OCI-M2 (cell line): ENCODE measurements around the gene EPOP.
"Not testable (repeated sequence)": the region's sequence is repeated elsewhere in the genome, so short reads cannot be mapped to it uniquely, and the experiment has no call there.

Experiments
- DNase-seq: peaks from one replicate; lab custom pipeline; 2025; ENCODE audit not compliant: unreplicated experiment; lab: John Stamatoyannopoulos, UW

Gene EPOP

DNA sequence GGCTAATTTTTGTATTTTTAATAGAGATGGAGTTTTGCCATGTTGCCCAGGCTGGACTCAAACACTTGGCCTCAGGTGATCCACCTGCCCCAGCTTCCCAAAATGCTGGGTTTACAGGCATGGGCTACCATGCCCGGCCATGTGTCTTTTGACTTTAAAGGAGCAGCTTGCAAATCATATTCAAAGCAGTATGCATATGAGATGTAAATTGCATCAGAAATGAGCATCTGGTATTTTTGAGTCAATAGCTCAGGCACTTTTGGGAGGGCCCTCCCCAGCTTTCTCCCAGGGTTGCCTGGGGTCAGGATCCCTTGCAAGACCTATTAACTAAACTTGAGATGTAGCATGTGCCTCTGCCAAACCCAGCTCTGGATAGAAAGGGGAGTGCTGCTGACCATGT, 21.5 kb downstream of the EPOP start:
- no peak for DNase-seq

DNA sequence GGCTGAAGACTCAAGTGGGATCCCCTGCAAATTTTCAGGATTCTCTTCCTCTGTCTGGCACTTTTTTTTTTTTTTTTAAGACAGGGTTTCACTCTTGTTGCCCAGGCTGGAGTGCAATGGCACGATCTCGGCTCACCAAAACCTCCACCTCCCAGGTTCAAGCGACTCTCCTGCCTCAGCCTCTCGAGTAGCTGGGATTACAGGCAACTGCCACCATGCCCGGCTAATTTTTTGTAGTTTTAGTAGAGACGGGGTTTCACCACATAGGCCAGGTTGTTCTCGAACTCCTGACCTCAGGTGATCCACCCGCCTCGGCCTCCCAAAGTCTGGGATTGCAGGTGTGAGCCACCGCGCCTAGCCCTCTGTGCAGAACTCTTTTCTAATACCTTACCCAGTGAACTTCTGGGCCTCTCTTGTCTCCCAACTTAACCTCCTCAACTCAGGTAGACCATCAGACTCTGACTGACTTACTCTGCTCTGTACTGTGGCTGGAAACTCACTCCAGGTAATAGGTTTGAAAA, 24.0 kb downstream of the EPOP start:
- not testable (repeated sequence) for DNase-seq

DNA sequence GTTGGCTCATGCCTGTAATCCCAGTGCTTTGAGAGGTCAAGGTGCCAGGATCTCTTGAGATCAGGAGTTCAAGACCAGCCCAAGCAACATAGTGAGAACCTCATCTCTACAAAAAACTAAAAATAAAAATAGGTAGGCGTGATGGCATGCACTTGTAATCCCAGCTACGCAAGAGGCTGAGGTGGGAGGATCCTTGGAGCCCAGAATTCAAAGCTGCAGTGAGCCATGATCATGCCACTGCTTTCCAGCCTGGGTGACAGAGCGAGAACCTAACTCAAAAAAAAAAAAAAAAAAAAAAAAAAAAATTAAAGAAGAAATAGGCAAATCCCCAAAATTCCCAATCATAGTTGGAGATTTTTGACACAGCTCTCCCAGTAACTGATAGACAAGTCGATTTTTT, 36.8 kb downstream of the EPOP start:
- no peak for DNase-seq

DNA sequence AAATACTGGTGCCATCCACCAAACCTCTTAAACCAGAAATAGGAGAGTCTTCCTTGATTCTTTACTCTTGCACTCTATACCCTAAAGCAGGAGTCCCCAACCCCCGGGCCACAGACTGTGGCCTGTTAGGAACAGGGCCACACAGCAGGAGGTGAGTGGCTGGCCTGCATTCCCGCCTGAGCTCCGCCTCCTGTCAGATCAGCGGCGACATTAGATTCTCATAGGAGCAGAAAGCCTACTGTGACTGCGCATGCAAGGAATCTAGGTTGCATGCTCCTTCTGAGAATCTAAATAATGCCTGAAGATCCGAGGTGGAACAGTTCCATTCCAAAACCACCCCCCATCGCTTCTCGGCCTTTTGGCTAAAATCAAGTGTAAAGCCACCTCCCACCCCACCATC, 38.7 kb downstream of the EPOP start:
- no peak for DNase-seq

DNA sequence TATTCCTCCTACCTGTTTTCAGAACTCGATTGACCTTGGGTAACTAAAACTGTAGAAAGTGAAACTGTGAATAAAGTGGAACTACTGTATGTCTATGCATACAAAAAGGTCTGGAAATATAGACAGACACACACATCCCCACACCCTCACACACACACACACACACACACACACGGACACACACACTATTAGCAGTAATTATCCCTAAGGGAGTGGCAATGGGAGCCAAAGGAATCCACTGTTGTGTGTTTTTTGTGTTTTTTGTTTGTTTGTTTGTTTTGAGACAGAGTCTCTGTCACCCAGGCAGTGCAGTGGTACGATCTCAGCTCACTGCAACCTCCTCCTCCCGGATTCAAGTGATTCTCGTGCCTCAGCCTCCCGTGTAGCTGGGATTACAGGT, 42.4 kb downstream of the EPOP start:
- no peak for DNase-seq

DNA sequence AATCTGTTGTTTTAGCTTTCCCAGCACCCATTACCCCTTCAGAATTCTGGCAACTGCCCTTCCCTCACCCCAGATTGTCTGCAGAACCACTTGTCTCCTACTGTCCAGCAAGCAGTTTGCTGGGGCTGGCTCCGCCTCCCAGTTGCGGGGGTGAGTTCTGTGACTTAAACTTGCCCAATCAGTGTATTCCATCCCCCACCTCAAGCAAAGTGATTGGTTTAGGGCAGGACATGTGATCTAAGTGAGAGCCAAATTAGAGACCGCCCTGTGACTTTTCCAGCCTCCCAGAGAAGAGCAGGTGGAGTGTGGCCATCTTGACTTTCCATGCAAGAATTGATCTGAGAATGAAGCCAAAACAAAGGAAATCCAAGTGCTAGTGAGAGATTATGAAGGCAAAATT, 46.3 kb downstream of the EPOP start:
- DNase-seq, result no peak

DNA sequence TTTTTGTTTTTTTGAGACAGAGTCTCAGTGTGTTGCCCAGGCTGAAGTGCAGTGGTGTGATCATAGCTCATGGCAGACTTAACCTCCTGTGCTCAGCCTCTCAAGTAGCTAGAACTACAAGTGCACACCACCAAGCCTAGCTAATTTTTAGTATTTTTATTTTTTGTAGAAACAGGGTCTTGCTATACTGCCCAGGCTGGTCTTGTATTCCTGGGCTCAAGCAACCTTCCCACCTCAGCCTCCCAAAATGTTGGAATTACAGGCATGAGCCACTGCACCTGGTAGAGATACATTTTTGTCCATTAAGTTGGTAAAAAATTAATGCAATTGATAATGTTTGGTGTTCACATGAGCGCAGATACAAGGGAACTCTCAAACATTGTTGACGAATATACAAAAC, 46.8 kb downstream of the EPOP start:
- no peak for DNase-seq

DNA sequence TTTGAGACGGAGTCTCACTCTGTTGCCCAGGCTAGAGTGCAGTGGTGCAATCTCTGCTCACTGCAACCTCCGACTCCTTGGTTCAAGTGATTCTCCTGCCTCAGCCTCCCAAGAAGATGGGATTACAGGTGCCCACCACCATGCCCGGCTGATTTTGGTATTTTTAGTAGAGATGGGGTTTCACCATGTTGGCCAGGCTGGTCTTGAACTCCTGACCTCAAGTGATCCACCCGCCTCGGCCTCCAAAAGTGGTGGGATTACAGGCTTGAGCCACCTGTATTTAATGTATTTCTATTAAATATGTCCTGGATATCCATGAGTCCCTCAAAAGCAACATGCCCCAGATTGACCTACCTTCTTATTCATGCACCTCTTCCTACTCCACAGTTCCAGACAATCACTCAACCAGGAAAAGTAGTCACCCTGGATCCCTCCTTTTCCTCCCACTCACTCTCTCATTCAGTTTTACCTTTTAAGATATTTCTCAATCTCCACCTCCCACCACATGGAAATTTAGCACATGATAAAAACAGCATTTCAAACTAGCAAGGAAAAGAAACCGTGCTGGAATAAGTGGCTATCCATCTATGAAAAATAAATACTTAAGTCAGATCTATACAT, 48.0 kb downstream of the EPOP start:
- not testable (repeated sequence) for DNase-seq

DNA sequence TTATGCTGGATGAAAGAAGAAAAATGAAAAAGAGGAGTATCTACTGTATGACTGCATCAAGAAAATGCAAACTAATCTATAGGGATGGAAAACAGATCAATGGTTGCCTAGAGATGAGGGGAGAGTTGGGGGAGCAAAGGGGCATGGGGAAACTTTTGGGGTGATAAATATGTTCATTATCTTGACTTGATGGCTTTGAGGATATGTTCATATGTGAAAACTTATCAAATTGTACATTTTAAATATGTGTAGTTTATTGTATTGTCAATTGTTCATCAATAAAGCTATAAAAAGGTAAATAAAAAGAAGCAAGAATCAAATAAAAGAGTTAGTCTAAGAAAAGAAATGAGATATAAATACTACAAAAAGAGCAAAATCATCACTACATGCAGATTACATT, 49.3 kb downstream of the EPOP start:
- no peak for DNase-seq

DNA sequence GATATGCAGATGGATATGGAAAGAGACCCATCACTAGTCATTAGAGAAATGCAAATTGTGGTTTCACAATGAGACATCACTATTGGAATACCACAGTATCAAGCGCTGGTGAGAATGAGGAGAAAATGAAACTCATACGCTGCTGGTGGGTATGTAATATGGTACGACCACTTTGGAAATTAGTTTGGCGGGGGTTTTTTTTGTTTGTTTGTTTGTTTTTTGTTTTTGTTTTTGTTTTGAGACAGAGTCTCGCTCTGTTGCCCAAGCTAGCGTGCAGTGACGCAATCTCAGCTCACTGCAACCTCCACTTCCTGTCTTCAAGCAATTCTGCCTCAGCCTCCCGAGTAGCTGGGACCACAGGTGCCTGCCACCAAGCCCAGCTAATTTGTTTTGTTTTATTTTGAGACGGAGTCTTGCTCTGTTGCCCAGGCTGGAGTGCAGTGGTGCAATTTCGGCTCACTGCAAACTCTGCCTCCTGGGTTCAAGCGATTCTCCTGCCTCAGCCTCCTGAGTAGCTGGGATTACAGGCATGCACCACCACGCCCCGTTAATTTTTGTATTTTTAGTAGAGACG, 49.9 kb downstream of the EPOP start:
- DNase-seq, result not testable (repeated sequence)
